Colonic mucosa (tissue), 4 donors: Measurements from ENCODE around the gene SSTR3. TPM values are rescaled to one million over a fixed set of nuclear protein-coding genes. Genes with fewer than 3 reads are reported as not detected.
"Not testable (repeated sequence)": the region's sequence is repeated elsewhere in the genome, so short reads cannot be mapped to it uniquely, and the experiment has no call there.

Experiments used
- DNase-seq: peaks from one replicate; pipeline ENCODE4 v3.0.0-alpha.2; 2020
- H3K27ac ChIP-seq: fragments of 200-600 bp; one replicate; pipeline ENCODE4 v1.8.0; 2021
- H3K27me3 ChIP-seq: fragments of 200-600 bp; one replicate; pipeline ENCODE4 v1.8.0; 2021
- H3K36me3 ChIP-seq: fragments of 200-600 bp; one replicate; pipeline ENCODE4 v1.8.0; 2021
- H3K4me1 ChIP-seq: fragments of 200-600 bp; one replicate; pipeline ENCODE4 v1.8.0; 2021; ENCODE audit warnings: mild to moderate bottlenecking
- H3K4me3 ChIP-seq: fragments of 200-600 bp; one replicate; pipeline ENCODE4 v1.8.0; 2021
- H3K9ac ChIP-seq, 2 donors: one replicate each; pipeline ENCODE4 v1.7.0; 2013; ENCODE audit warnings: control low read depth in 2 of 2, low read depth in 2 of 2, low read length in 2 of 2
- H3K9me3 ChIP-seq: fragments of 200-600 bp; one replicate; pipeline ENCODE4 v1.8.0; 2021
- CTCF ChIP-seq: fragments of 200-600 bp; IDR thresholded peaks from one replicate; pipeline ENCODE4 v1.8.0; 2022; ENCODE audit warnings: antibody characterized with exemption, mild to moderate bottlenecking
- intact Hi-C: fragments of 100-400 bp; cut with DNase I; formaldehyde crosslinking; loops from one replicate; pipeline ENCODE4 v1.14.1; 2022
- total RNA-seq, 2 donors: library from RNA; stranded (reverse); fragmentation: NEBNext Ultra II Directional in 1 of 2; extraction: Animal tissue kit (Norgen Biotek cat#: 25700) in 1 of 2; gene quantifications; one replicate each; pipeline ENCODE4 v1.2.1, GENCODE V29; 2021
- donor health status: healthy.
- donor health status: DM: no; HTN: no; CAD: no.
- donor health status: DM: no; HTN: no; CAD: no.

The SSTR3 gene
- total RNA-seq, 2 donors from 2014 or later = 0.12 TPM; not detected in 1

- TF ChIP-seq CTCF = no peak
- no peak overlapping the region for H3K4me3 ChIP-seq
- no peaks in the 10 kb centered on the region for H3K36me3 ChIP-seq
- H3K27me3 ChIP-seq = no peaks in the 10 kb centered on the region
- no peaks in the 10 kb centered on the region for H3K9me3 ChIP-seq
- peaks cover 36% of the 10 kb centered on the region for H3K4me1 ChIP-seq
- intact Hi-C loops = no loop called here
- DNase-seq = no peak
- H3K9ac ChIP-seq = peak overlapping the region; percentile 30 to 83
- no peak overlapping the region for H3K27ac ChIP-seq
These were observed 36.6 kb downstream of the SSTR3 start for GRCh38 chr22:37175414-37176281.

GRCh38 chr22:37174964-37175363 lies 37.3 kb downstream of the SSTR3 start:
- no peak for TF ChIP-seq CTCF
- H3K36me3 ChIP-seq = no peaks in the 10 kb centered on the region
- intact Hi-C loops = no loop called here
- no peak overlapping the region for H3K27ac ChIP-seq
- peaks cover 31% of the 10 kb centered on the region for H3K4me1 ChIP-seq
- no peaks in the 10 kb centered on the region for H3K27me3 ChIP-seq
- no peak overlapping the region for H3K4me3 ChIP-seq
- no peaks in the 10 kb centered on the region for H3K9me3 ChIP-seq
- no peak for DNase-seq
- no peak overlapping the region for H3K9ac ChIP-seq

- no peak for DNase-seq
- no peak overlapping the region for H3K27ac ChIP-seq
- H3K9me3 ChIP-seq = no peaks in the 10 kb centered on the region
- intact Hi-C loops = no loop called here
- no peaks in the 10 kb centered on the region for H3K36me3 ChIP-seq
- peaks cover 21% of the 10 kb centered on the region for H3K4me1 ChIP-seq
- H3K9ac ChIP-seq = no peak overlapping the region
- no peaks in the 10 kb centered on the region for H3K27me3 ChIP-seq
- TF ChIP-seq CTCF = no peak
- H3K4me3 ChIP-seq = no peak overlapping the region
These were observed 38.6 kb downstream of the SSTR3 start for GRCh38 chr22:37173709-37174108.

- Histone ChIP-seq H3K27me3 (no peaks in the 10 kb centered on the region), H3K9me3 (no peaks in the 10 kb centered on the region), H3K4me1 (peaks cover 10% of the 10 kb centered on the region), H3K27ac (no peak overlapping the region), H3K4me3 (no peak overlapping the region), H3K36me3 (no peaks in the 10 kb centered on the region), H3K9ac (no peak overlapping the region)
- intact Hi-C loops = no loop called here
- no peak for TF ChIP-seq CTCF
- DNase-seq = no peak
These were observed 39.7 kb downstream of the SSTR3 start for GRCh38 chr22:37172266-37173245.

GRCh38 chr22:37171662-37172061 lies 40.6 kb downstream of the SSTR3 start:
- no peaks in the 10 kb centered on the region for H3K9me3 ChIP-seq
- TF ChIP-seq CTCF = no peak
- H3K9ac ChIP-seq = no peak overlapping the region
- peaks cover 11% of the 10 kb centered on the region for H3K4me1 ChIP-seq
- no peaks in the 10 kb centered on the region for H3K27me3 ChIP-seq
- intact Hi-C loops = no loop called here
- no peak for DNase-seq
- H3K4me3 ChIP-seq = no peak overlapping the region
- H3K36me3 ChIP-seq = no peaks in the 10 kb centered on the region
- no peak overlapping the region for H3K27ac ChIP-seq

GRCh38 chr22:37170689-37171405 lies 41.4 kb downstream of the SSTR3 start:
- H3K27ac ChIP-seq, H3K9ac ChIP-seq, H3K9me3 ChIP-seq, H3K4me3 ChIP-seq, intact Hi-C loops, DNase-seq, H3K36me3 ChIP-seq, H3K27me3 ChIP-seq, H3K4me1 ChIP-seq: not testable (repeated sequence)
